SU-DHL-6 (cell line): ENCODE measurements around the gene DCHS1.

Experiments used
- EZH2phosphoT487 ChIP-seq: fragments of 200-600 bp; sonication (generic), shearing (Covaris generic); conservative IDR thresholded peaks from 2 replicates; pipeline ENCODE4 v1.6.1; 2018; ENCODE audit warnings: mild to moderate bottlenecking, antibody characterized with exemption, low read length, moderate library complexity, mixed read lengths
- TF ChIP-seq, protein P1 (sequence below): fragments of 200-600 bp; sonication (generic); IDR thresholded peaks from one replicate; pipeline ENCODE4 v1.5.1; 2017; ENCODE audit warnings: antibody characterized with exemption, mild to moderate bottlenecking, low read length, moderate library complexity; ENCODE audit not compliant: insufficient read depth, poor library complexity, severe bottlenecking

DNA sequence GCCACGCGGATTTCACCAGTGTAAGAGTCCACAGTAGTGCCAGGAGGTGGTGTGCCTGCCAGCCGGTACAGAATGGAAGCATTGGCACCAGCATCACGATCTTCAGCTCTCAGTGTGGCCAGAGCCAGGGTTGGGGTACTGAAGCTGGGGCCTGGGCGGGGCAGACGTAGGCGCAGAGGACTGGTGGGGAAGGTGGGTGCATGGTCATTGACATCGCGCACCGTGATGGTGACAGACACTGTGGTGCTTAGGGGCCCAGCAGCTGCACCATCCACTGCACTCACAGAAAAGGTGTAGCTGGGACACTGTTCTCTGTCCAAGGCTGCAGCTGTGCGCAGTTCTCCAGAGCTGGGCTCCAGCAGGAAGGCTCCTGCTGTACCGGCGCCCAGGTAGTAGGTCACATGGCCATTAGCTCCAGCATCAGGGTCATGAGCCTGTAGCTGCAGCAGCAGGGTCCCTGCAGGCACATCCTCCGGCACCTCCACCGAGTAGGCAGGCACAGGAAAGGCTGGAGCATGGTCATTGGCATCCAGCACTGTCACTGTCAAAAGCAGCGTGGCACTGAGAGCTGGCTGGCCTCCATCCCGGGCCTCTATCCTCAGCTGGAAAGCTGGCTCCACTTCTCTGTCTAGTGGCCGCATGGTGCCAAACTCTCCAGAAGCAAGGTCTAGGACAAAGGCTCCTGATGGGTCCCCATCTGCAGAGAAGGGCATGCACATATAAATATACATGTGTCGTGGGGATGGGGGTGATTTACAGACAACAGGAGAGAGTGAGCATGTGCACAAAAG, 28.4 kb downstream of the DCHS1 start:
- TF ChIP-seq, protein P1, sequence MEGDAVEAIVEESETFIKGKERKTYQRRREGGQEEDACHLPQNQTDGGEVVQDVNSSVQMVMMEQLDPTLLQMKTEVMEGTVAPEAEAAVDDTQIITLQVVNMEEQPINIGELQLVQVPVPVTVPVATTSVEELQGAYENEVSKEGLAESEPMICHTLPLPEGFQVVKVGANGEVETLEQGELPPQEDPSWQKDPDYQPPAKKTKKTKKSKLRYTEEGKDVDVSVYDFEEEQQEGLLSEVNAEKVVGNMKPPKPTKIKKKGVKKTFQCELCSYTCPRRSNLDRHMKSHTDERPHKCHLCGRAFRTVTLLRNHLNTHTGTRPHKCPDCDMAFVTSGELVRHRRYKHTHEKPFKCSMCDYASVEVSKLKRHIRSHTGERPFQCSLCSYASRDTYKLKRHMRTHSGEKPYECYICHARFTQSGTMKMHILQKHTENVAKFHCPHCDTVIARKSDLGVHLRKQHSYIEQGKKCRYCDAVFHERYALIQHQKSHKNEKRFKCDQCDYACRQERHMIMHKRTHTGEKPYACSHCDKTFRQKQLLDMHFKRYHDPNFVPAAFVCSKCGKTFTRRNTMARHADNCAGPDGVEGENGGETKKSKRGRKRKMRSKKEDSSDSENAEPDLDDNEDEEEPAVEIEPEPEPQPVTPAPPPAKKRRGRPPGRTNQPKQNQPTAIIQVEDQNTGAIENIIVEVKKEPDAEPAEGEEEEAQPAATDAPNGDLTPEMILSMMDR, result no peak
- no peak for TF ChIP-seq EZH2phosphoT487
